GM19043 (cell line): ENCODE measurements around the gene INMT.

Experiments
- ATAC-seq: cut with Tn5 transposase; IDR thresholded peaks from one replicate; pipeline ENCODE4 v1.9.1; 2021; ENCODE audit warnings: low read depth; ENCODE audit not compliant: unreplicated experiment

The INMT gene

GRCh38 chr7:30779574-30779973 is 27.6 kb downstream of the INMT start:
- no peak for ATAC-seq

- ATAC-seq = no peak
Observed at GRCh38 chr7:30780941-30781340, 29.0 kb downstream of the INMT start.

- ATAC-seq = no peak
Observed at GRCh38 chr7:30782690-30783089, 30.8 kb downstream of the INMT start.

GRCh38 chr7:30785786-30786185 is 33.9 kb downstream of the INMT start:
- ATAC-seq = no peak

GRCh38 chr7:30787486-30787885 is 35.6 kb downstream of the INMT start:
- no peak for ATAC-seq

- no peak for ATAC-seq
Observed at GRCh38 chr7:30788640-30789333, 36.9 kb downstream of the INMT start.

- ATAC-seq = no peak
Observed at GRCh38 chr7:30789334-30789711, 37.4 kb downstream of the INMT start.

GRCh38 chr7:30790356-30790755 is 38.4 kb downstream of the INMT start:
- no peak for ATAC-seq

GRCh38 chr7:30791114-30791513 is 39.2 kb downstream of the INMT start:
- ATAC-seq = no peak

GRCh38 chr7:30795161-30795948 is 43.4 kb downstream of the INMT start:
- peak; percentile 17 for ATAC-seq

- ATAC-seq = peak; percentile 22
Observed at GRCh38 chr7:30796105-30796869, 44.4 kb downstream of the INMT start.

GRCh38 chr7:30797176-30798040 is 45.5 kb downstream of the INMT start:
- ATAC-seq = no peak

GRCh38 chr7:30799206-30799975 is 47.5 kb downstream of the INMT start:
- ATAC-seq = peak; percentile 64

GRCh38 chr7:30799976-30800661 is 48.2 kb downstream of the INMT start:
- ATAC-seq = no peak

GRCh38 chr7:30800785-30801252 is 48.9 kb downstream of the INMT start:
- peak; percentile 22 for ATAC-seq

GRCh38 chr7:30802812-30803211 is 50.9 kb downstream of the INMT start:
- ATAC-seq = no peak

- no peak for ATAC-seq
Observed at GRCh38 chr7:30804078-30804661, 52.2 kb downstream of the INMT start.

- ATAC-seq = no peak
Observed at GRCh38 chr7:30805081-30805691, 53.3 kb downstream of the INMT start.
